Brain microvascular endothelial cell (primary cell): Measurements from ENCODE around the gene IRF4.
A peak's percentile ranks its signal among the peaks of the same experiment; 100 is the strongest.

ENCODE experiments used
- DNase-seq: peaks from one replicate; pipeline ENCODE4 v3.0.0-alpha.2; 2020
- H3K27ac ChIP-seq: fragments of 250-450 bp; sonication (Bioruptor Pico); 2 replicates; pipeline ENCODE4 v1.5.1; 2020; ENCODE audit warnings: mild to moderate bottlenecking, moderate library complexity
- H3K27me3 ChIP-seq: fragments of 250-450 bp; sonication (Bioruptor Pico); replicated peaks from 2 replicates; pipeline ENCODE4 v1.5.1; 2020; ENCODE audit warnings: mild to moderate bottlenecking
- H3K36me3 ChIP-seq: fragments of 250-450 bp; sonication (Bioruptor Pico); replicated peaks from 2 replicates; pipeline ENCODE4 v1.5.1; 2020; ENCODE audit warnings: mild to moderate bottlenecking
- H3K4me3 ChIP-seq: 2 replicates; pipeline ENCODE4 v1.5.1; 2011; ENCODE audit warnings: low read depth, mild to moderate bottlenecking, control low read depth, low read length, moderate library complexity
- CTCF ChIP-seq: IDR thresholded peaks from 2 replicates; pipeline ENCODE4 v1.5.1; 2011; ENCODE audit warnings: low read depth, mild to moderate bottlenecking, moderate library complexity, low read length, control low read depth, inconsistent platforms; ENCODE audit errors: missing control alignments
- in situ Hi-C: cut with HindIII; loops from 2 replicates; pipeline ENCODE4 v1.10.0; 2017; ENCODE audit warnings: low sequenced_read_pairs, low pct_ligation_motif_present

Gene IRF4

GRCh38 chr6:412146-412886 lies 20.8 kb downstream of the IRF4 start:
- Histone ChIP-seq H3K27me3 (peaks cover 3% of the 10 kb centered on the region), H3K27ac (no peak overlapping the region), H3K4me3 (no peak overlapping the region), H3K36me3 (no peaks in the 10 kb centered on the region)
- DNase-seq, result no peak
- TF ChIP-seq CTCF, result no peak
- in situ Hi-C loops, result no loop called here

GRCh38 chr6:414447-414846 lies 22.9 kb downstream of the IRF4 start:
- in situ Hi-C loops, result no loop called here
- no peak for DNase-seq
- TF ChIP-seq CTCF, result no peak
- Histone ChIP-seq H3K36me3 (no peaks in the 10 kb centered on the region), H3K27ac (no peak overlapping the region), H3K27me3 (peaks cover 3% of the 10 kb centered on the region), H3K4me3 (no peak overlapping the region)

- DNase-seq, result no peak
- in situ Hi-C loops, result no loop called here
Measured at GRCh38 chr6:415087-415486, 23.5 kb downstream of the IRF4 start.

GRCh38 chr6:421211-421610 lies 29.7 kb downstream of the IRF4 start:
- no peak for TF ChIP-seq CTCF
- no peaks in the 10 kb centered on the region for H3K27me3 ChIP-seq
- no peak for DNase-seq
- H3K27ac ChIP-seq, result no peak overlapping the region
- no peaks in the 10 kb centered on the region for H3K36me3 ChIP-seq
- in situ Hi-C loops, result no loop called here
- no peak overlapping the region for H3K4me3 ChIP-seq

More at GRCh38 chr6:415087-415486, 23.5 kb downstream of the IRF4 start:
- Histone ChIP-seq H3K4me3 (no peak overlapping the region), H3K27ac (no peak overlapping the region), H3K36me3 (no peaks in the 10 kb centered on the region), H3K27me3 (peaks cover 3% of the 10 kb centered on the region)
- no peak for TF ChIP-seq CTCF

- Histone ChIP-seq H3K27me3 (no peaks in the 10 kb centered on the region), H3K4me3 (no peak overlapping the region), H3K27ac (peak overlapping the region; percentile 33), H3K36me3 (no peaks in the 10 kb centered on the region)
- in situ Hi-C loops, result no loop called here
- no peak for TF ChIP-seq CTCF
- DNase-seq, result peak; percentile 95
Measured at GRCh38 chr6:422433-423054, 31.0 kb downstream of the IRF4 start.
